Gastrocnemius medialis (tissue), 4 donors: ENCODE measurements around the gene EGFL6.

Source experiments
- CTCF ChIP-seq, 5 experiments: fragments of 450-650 bp in 3 of 5; fragments of 200-600 bp in 2 of 5; sonication (generic) in 2 of 5; IDR thresholded peaks in 4 of 5; conservative IDR thresholded peaks in 1 of 5; 1 replicate in 4 of 5; 2 replicates in 1 of 5; pipeline ENCODE4 v1.5.1; 2016 to 2019; ENCODE audit warnings: antibody characterized with exemption in 5 of 5, mild to moderate bottlenecking in 3 of 5, moderate library complexity in 3 of 5
- POLR2A ChIP-seq, 2 donors: fragments of 450-650 bp; IDR thresholded peaks; one replicate each; pipeline ENCODE4 v1.6.1; 2017; ENCODE audit warnings: antibody characterized with exemption in 2 of 2, mild to moderate bottlenecking in 2 of 2, moderate library complexity in 2 of 2

DNA sequence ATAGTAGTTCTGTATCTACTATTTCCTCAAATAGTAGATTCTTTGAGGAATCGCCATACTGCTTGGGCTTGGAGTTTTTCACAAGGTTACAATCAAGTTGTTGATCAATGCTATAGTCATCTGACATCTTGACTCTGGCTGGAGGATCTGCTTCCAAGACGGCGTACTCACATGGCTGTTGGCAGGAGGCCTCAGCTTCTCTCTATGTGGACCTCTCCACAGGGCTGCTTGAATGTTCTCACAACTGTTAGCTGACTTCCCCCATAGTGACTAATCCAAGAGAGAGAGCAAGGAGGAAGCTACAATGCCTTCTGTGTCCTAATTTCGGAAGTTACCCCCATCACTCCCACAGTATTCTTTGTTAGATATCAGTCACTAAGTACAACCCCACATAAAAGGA, 10.3 kb downstream of the EGFL6 start:
- TF ChIP-seq CTCF (IDR thresholded peaks at IDR 0.05 in 4 of 5, conservative IDR thresholded peaks at IDR 0.05 in 1 of 5) (no peak), POLR2A (IDR thresholded peaks at IDR 0.05) (no peak)
